Stimulated activated naive CD8-positive, alpha-beta T cell treated with anti-CD3 and anti-CD28 coated beads, Interleukin-15, Interleukin-2, amounts not matched to agents 100 ng/mL and 50 ng/mL, for 24 hours (primary cell): ENCODE data around the gene BMP7.
"Not testable (repeated sequence)": the region's sequence is repeated elsewhere in the genome, so short reads cannot be mapped to it uniquely, and the experiment has no call there.

Experiments
- H3K27ac Mint-ChIP-seq: one replicate; pipeline ENCODE4 v1.8.0; 2021; ENCODE audit warnings: mild to moderate bottlenecking, mixed read lengths
- H3K27me3 Mint-ChIP-seq: one replicate; pipeline ENCODE4 v1.8.0; 2021; ENCODE audit warnings: mixed read lengths
- H3K36me3 Mint-ChIP-seq: one replicate; pipeline ENCODE4 v1.8.0; 2021; ENCODE audit warnings: low read depth, mixed read lengths
- H3K4me1 Mint-ChIP-seq: one replicate; pipeline ENCODE4 v1.8.0; 2021; ENCODE audit warnings: low read depth, mixed read lengths
- H3K4me3 Mint-ChIP-seq: one replicate; pipeline ENCODE4 v1.8.0; 2021; ENCODE audit warnings: mild to moderate bottlenecking, mixed read lengths
- H3K9me3 Mint-ChIP-seq: one replicate; pipeline ENCODE4 v1.8.0; 2021; ENCODE audit warnings: mixed read lengths

Gene BMP7

DNA sequence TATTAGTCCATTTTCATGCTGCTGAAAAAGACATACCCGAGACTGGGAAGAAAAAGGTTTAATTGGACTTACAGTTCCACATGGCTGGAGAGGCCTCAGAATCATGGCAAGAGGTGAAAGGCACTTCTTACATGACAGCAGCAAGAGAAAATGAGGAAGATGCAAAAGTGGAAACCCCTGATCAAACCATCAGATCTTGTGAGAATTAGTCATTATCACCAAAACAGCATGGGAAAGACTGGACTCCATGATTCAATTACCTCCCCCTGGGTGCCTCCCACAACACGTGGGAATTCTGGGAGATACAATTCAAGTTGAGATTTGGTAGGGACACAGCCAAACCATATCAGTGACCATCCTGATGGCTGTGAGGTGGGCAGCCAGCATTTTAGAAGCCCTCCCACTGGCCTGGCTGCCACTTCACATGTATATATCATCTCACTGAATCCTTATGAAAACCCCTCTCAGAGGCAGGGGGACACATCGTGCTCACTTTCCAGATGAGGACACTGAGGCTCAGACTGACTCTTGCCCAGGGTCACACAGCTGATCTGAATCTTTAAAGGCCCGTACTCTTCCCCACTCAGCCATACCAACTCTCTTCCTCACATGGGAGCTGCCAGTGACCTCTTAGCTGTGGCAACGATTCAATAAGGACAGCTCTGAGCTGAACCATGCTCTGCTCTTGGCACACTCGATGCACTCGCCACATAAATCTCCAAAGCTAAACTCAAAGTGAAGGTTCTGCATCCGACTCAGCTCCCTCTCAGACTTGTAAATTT lies 25.7 kb downstream of the BMP7 start:
- Mint-ChIP-seq H3K9me3 (no peaks in the 10 kb centered on the region), H3K27me3 (peaks cover 16% of the 10 kb centered on the region), H3K4me3 (no peak overlapping the region), H3K36me3 (no peaks in the 10 kb centered on the region), H3K27ac (no peak overlapping the region), H3K4me1 (no peaks in the 10 kb centered on the region)

DNA sequence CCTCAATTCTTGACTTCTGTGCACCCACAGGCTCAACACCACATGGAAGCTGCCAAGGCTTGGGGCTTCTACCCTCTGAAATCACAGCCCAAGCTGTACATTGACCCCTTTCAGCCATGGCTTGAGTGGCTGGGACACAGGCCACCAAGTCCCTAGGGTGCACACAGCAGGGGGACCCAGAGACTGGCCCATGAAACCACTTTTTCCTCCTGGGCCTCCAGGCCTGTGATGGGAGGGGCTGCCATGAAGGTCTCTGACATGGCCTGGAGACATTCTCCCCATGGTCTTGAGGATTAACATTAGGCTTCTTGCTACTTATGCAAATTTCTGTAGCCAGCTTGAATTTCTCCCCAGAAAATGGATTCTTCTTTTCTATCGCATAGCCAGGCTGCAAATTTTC lies 26.7 kb downstream of the BMP7 start:
- H3K9me3 Mint-ChIP-seq, H3K4me3 Mint-ChIP-seq, H3K36me3 Mint-ChIP-seq, H3K4me1 Mint-ChIP-seq, H3K27ac Mint-ChIP-seq: not testable (repeated sequence)
- peaks cover 24% of the 10 kb centered on the region for H3K27me3 Mint-ChIP-seq

DNA sequence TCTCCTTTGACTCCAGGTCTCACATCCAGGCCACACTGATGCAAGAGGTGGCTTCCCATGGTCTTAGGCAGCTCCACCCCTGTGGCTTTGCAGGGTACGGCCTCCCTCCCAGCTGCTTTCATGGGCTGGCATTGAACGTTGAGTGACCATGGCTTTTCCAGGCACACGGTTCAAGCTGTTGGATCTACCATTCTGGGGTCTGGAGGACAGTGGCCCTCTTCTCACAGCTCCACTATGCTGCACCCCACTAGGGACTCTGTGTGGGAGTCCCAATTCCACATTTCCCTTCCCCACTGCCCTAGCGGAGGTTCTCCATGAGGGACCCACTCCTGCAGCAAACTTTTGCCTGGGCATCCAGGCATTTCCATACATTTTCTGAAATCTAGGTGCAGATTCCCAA lies 27.1 kb downstream of the BMP7 start:
- not testable (repeated sequence) for H3K4me3 Mint-ChIP-seq, H3K9me3 Mint-ChIP-seq, H3K36me3 Mint-ChIP-seq, H3K27ac Mint-ChIP-seq, H3K4me1 Mint-ChIP-seq
- H3K27me3 Mint-ChIP-seq: peaks cover 28% of the 10 kb centered on the region

DNA sequence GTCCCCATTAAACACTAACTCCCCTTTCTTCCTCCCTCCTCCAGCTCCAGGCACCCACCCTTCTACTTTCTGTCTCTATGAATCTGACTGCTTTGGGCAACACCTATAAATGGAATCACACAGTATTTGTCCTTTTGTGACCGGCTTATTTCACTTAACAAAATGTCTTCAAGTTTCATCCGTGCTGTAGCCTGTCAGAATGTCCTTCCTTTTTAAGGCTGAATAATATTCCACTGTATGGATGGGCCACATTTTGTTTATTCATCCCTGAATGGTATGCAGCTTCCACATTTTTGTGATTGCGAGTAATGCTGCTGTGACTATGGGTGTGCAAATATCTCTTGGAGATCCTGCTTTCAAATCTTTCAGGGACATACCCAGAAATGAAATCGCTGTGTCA lies 28.4 kb downstream of the BMP7 start:
- H3K4me3 Mint-ChIP-seq: no peak overlapping the region
- H3K36me3 Mint-ChIP-seq: no peaks in the 10 kb centered on the region
- H3K4me1 Mint-ChIP-seq: no peaks in the 10 kb centered on the region
- peaks cover 28% of the 10 kb centered on the region for H3K27me3 Mint-ChIP-seq
- no peak overlapping the region for H3K27ac Mint-ChIP-seq
- H3K9me3 Mint-ChIP-seq: no peaks in the 10 kb centered on the region

DNA sequence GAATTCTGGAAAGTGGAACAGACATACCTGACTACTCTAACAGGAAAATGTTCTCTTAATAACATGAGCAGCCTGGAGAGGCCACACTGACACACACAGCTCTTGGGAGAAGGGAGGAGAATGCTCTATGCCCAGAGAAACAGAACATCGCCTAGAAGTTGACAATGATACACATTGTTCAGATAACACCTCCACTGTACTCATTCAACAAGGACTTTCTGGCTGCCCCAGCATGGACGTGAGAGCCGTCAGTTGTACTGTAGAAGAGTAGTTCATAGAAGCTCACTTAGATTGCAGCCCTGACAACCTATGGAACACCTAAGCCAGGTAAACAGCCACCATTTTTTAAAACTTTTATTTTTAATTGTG lies 28.9 kb downstream of the BMP7 start:
- Mint-ChIP-seq H3K27me3 (peaks cover 31% of the 10 kb centered on the region), H3K27ac (no peak overlapping the region), H3K4me3 (no peak overlapping the region), H3K9me3 (no peaks in the 10 kb centered on the region), H3K36me3 (no peaks in the 10 kb centered on the region), H3K4me1 (no peaks in the 10 kb centered on the region)

DNA sequence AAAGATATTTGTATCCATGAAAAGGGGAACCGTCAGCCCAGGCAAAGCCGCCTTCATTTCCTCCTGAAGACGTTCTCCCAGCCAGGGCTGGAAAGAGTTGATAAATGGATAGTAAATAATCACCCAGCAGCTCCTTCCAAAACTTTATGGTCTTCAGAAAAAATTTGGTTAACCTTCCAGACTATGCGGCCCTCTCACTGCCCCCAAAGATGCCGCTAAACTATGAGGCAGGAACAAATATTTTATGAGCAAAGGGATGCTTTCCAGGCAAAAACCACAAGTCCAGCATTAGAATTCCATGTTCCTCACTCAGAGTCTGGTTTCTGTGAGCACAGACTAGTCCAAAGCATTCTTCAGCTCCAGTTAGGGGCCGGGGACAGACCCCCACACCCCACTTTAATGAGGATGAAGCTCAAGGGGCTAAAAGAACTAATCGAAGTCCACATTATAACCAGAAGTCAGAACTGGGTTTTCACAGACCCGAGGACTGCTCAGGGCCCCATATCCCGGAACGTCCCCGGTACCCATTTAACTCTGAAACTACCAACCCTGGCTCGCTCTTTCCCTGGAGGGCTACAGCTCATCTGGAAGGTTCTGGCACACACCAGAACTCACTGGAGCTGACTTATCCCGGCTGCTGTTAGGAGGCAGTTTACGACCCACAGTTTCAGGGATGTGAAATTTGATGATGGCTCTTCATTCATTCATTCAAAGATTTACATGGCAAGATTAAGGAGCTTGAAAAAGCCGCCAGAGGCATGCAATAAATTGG lies 29.4 kb downstream of the BMP7 start:
- Mint-ChIP-seq H3K4me3 (no peak overlapping the region), H3K36me3 (no peaks in the 10 kb centered on the region), H3K27ac (no peak overlapping the region), H3K4me1 (no peaks in the 10 kb centered on the region), H3K9me3 (no peaks in the 10 kb centered on the region), H3K27me3 (peaks cover 35% of the 10 kb centered on the region)

DNA sequence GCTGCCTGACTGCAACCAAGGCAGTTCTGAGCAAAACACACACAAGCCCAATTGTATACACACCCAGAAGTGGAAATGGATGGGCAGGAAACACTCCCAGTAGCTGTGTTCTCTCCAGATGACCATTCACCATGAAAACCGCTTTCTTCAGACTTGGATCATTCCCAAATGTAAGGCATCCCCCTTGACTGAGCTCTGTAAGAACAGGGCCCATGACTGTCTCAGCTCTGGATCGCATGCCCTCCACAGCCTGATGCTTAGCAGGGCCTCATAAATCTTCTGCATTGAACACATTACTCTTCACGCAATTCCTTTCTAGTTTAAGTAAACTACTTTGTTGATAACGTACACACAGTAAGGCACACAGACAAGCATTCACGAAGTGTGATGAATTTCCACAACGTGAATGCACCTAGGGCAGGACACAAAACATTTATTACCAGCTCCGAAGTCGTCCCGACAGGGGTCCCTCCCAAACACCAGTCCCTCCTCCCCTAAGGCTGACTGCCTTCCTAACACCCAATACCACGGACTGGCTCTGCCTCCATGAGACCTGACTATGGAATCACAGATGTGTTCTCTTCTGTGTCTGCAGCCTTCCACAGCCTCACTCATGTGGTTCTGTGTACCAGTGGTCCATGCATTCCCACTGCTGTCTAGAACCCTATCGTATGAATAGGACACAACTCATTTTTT lies 31.7 kb downstream of the BMP7 start:
- Mint-ChIP-seq H3K27ac (no peak overlapping the region), H3K4me3 (no peak overlapping the region), H3K27me3 (peaks cover 41% of the 10 kb centered on the region), H3K4me1 (no peaks in the 10 kb centered on the region), H3K9me3 (no peaks in the 10 kb centered on the region), H3K36me3 (no peaks in the 10 kb centered on the region)

DNA sequence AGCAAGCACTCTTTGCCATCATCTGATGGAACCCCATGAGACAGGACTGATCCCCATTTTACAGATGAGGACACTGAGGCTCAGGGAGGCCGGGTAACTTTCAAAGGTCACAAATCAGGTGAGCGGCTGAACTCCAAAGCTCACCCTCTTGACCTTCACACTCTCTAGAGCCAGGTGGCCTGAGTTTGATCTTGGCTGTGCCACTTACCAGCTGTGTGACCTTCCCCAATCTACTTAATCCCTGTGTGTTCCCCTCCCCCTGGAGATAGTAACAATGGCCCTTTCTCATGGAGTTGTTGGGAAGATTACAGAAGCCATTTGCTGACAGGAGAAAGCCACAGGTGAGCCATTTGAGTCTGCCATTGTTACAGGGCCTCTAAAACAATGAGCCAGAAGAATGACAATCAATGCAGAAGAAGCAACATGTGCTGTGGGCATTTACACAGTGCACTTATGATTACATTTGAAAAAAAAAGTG lies 34.5 kb downstream of the BMP7 start:
- no peaks in the 10 kb centered on the region for H3K36me3 Mint-ChIP-seq
- no peak overlapping the region for H3K4me3 Mint-ChIP-seq
- no peak overlapping the region for H3K27ac Mint-ChIP-seq
- H3K27me3 Mint-ChIP-seq: peaks cover 36% of the 10 kb centered on the region
- no peaks in the 10 kb centered on the region for H3K9me3 Mint-ChIP-seq
- no peaks in the 10 kb centered on the region for H3K4me1 Mint-ChIP-seq

DNA sequence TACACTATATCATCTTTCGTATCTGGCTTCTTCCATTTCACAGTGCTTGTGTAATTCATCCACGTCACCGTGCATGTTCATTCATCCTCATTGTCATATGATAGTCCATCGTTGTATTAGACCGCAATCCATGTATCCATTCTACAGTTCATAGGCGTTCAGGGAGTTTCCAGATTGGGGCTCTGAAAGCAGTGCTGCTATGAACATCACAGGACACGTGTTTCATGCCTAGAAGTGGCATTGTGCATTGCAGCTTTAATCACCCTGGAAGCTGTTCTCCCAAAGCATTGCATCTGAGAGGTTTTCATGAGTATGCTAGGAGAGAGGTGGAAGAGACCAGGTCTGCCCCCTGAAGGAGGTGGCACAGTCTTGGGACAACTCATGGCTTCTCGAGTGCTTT lies 35.3 kb downstream of the BMP7 start:
- no peaks in the 10 kb centered on the region for H3K4me1 Mint-ChIP-seq
- no peaks in the 10 kb centered on the region for H3K9me3 Mint-ChIP-seq
- no peak overlapping the region for H3K4me3 Mint-ChIP-seq
- H3K36me3 Mint-ChIP-seq: no peaks in the 10 kb centered on the region
- H3K27ac Mint-ChIP-seq: no peak overlapping the region
- H3K27me3 Mint-ChIP-seq: peaks cover 32% of the 10 kb centered on the region

DNA sequence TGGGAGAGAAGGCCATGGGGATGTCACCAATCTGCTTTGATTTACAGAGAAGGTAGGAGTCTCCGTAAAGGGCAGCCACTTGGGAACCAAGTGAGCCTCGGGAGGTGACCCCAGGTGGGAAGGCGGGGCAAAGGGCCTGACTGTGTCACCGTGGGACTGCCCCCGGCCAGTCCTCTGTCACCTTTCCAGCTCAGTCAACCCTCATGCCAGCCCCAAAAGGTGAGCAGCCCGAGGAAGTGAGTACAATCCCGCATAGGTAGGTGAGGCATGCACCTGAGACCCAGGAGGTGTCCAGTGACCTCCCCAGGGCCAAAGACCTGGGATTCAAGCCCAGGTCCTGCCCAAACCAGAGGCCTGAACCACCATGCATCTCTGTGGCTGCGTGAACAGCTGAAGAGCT lies 36.2 kb downstream of the BMP7 start:
- H3K27me3 Mint-ChIP-seq: peaks cover 26% of the 10 kb centered on the region
- H3K9me3 Mint-ChIP-seq: no peaks in the 10 kb centered on the region
- no peaks in the 10 kb centered on the region for H3K4me1 Mint-ChIP-seq
- no peaks in the 10 kb centered on the region for H3K36me3 Mint-ChIP-seq
- H3K4me3 Mint-ChIP-seq: no peak overlapping the region
- no peak overlapping the region for H3K27ac Mint-ChIP-seq

DNA sequence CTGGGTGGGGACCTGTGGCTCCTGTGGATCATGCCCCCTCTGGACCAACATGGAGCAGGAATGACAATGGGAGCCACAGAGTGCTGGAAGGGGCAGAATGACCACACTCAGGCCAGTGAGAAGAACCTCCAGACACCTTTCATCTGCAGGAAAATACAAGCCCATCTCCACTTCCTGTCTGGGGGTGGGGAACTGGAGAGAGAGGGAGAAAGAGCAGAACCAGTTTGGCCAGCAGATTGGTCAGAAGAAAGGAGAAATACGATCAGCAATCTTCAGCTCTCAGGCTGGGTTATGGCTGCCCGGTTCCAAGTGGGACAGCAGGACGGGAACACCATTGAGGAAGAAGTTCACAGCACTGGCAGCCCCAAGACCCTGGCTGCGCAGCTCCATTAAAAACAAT lies 37.0 kb downstream of the BMP7 start:
- Mint-ChIP-seq H3K9me3 (no peaks in the 10 kb centered on the region), H3K36me3 (no peaks in the 10 kb centered on the region), H3K4me3 (no peak overlapping the region), H3K4me1 (no peaks in the 10 kb centered on the region), H3K27me3 (peaks cover 19% of the 10 kb centered on the region), H3K27ac (no peak overlapping the region)

DNA sequence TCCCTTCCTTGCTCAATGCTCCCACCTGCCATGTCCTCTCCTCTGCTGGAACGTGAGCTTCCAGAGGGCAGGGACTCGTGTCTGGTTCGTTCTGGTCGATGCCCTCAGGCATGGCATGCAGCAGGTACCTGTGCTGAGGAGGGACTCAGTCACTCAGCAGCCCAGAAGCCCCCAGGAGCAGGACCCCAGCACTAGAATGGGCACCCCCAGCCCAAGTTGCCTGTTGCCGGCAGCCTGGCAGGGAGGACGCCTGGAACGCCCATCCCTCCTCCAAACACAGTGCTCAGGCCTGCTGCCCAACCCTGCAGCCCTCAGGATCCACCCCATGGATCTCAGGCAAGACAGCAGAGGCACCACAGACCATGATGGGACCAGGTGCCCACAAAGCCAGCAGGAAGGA lies 40.6 kb downstream of the BMP7 start:
- no peak overlapping the region for H3K27ac Mint-ChIP-seq

DNA sequence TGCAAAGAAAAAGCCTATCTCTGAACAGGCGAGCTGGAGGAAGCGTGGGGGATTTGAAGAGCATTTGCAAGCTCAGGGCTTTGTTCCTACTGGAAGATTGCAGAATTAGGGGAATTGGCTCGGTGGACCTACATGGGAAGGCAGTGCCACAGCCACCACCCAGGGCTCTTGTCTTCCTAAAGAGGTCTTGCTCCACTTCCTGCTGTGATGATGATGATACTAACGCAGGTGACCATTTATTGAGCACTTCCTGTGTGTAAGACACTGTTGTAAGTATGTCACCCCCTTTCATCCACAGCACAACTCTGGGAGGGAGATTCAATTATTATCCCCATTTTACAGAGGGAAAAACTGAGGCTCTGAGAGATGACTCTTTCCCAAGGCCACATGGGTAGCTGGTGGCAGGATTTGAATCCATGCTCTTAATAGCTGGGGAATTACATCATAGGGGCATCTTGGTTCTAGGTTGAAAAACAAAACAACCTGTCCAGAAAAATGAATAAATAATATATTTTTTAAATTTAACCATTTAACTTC lies 41.2 kb downstream of the BMP7 start:
- H3K4me1 Mint-ChIP-seq: no peaks in the 10 kb centered on the region
- no peaks in the 10 kb centered on the region for H3K9me3 Mint-ChIP-seq
- no peak overlapping the region for H3K27ac Mint-ChIP-seq
- no peak overlapping the region for H3K4me3 Mint-ChIP-seq
- peaks cover 4% of the 10 kb centered on the region for H3K27me3 Mint-ChIP-seq
- no peaks in the 10 kb centered on the region for H3K36me3 Mint-ChIP-seq

More for the DNA sequence above, 40.6 kb downstream of the BMP7 start:
- no peak overlapping the region for H3K4me3 Mint-ChIP-seq
- no peaks in the 10 kb centered on the region for H3K4me1 Mint-ChIP-seq
- H3K9me3 Mint-ChIP-seq: no peaks in the 10 kb centered on the region
- no peaks in the 10 kb centered on the region for H3K36me3 Mint-ChIP-seq
- peaks cover 5% of the 10 kb centered on the region for H3K27me3 Mint-ChIP-seq

DNA sequence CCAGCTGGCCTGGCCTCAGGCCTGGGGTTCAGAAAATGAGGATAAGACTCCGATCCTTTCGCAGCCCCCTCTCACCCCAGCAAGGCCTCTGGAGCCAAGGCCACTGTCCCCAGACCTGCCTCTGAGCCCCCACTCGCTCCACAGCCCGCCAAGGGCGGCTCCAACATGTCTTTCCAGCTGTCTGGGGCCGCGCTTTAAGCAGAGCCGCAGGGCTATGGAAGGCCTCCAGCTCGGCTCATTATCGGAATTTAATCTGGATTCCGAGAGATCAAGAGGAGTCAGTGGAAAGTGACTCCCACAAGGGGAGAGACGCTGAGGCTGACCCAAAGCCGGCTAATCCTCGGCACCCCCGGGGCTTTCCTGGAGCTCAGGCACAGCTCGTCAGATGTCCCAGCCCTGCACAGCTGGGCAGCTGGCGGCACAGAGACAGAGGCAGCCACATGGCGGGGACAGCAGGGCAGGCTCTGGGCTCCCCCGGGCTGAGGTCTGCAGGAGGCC lies 41.8 kb downstream of the BMP7 start:
- Mint-ChIP-seq H3K4me3 (no peak overlapping the region), H3K27me3 (peaks cover 4% of the 10 kb centered on the region), H3K9me3 (no peaks in the 10 kb centered on the region)

More for the DNA sequence above, 41.8 kb downstream of the BMP7 start:
- Mint-ChIP-seq H3K4me1 (no peaks in the 10 kb centered on the region), H3K36me3 (no peaks in the 10 kb centered on the region), H3K27ac (no peak overlapping the region)
